ENCODE data around the gene ARSI.

ARSI gene

DNA sequence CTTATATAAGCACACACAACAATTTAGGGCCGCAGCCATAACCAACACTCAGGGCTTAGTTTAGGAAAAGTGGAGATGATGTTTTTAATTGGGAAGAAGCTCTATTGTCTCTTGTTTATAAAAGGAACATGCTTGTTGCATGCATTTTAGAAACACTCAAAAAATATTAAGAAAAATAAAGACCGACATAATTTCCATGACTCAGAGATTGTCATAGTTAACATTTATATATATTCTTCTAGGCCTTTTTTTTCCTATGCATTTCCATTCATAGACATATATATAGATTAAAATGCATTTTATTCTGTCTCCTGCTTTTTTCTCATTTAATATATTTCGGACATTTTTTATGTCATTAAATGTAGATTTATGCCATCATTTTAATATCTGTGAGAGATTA is 13.6 kb upstream of the ARSI start (continued):
- TF ChIP-seq, protein P1, sequence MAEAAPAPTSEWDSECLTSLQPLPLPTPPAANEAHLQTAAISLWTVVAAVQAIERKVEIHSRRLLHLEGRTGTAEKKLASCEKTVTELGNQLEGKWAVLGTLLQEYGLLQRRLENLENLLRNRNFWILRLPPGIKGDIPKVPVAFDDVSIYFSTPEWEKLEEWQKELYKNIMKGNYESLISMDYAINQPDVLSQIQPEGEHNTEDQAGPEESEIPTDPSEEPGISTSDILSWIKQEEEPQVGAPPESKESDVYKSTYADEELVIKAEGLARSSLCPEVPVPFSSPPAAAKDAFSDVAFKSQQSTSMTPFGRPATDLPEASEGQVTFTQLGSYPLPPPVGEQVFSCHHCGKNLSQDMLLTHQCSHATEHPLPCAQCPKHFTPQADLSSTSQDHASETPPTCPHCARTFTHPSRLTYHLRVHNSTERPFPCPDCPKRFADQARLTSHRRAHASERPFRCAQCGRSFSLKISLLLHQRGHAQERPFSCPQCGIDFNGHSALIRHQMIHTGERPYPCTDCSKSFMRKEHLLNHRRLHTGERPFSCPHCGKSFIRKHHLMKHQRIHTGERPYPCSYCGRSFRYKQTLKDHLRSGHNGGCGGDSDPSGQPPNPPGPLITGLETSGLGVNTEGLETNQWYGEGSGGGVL (tag by site-specific recombination; IDR thresholded peaks at IDR 0.05): no peak
- TF ChIP-seq, protein P2, sequence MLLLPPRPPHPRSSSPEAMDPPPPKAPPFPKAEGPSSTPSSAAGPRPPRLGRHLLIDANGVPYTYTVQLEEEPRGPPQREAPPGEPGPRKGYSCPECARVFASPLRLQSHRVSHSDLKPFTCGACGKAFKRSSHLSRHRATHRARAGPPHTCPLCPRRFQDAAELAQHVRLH (tag by site-specific recombination; IDR thresholded peaks at IDR 0.05): no peak
- no peak for TF ChIP-seq GLIS2 (tag by site-specific recombination; IDR thresholded peaks at IDR 0.05)
- no peak for TF ChIP-seq BCL11B (tag by site-specific recombination; IDR thresholded peaks at IDR 0.05; ENCODE audit: low read depth)
- TF ChIP-seq ZNF837 (tag by site-specific recombination; IDR thresholded peaks at IDR 0.05): no peak
- TF ChIP-seq MYNN (tag by site-specific recombination; IDR thresholded peaks at IDR 0.05; ENCODE audit: borderline replicate concordance): no peak
- no peak for TF ChIP-seq FEZF1 (tag by site-specific recombination; IDR thresholded peaks at IDR 0.05)
- TF ChIP-seq, protein P3, sequence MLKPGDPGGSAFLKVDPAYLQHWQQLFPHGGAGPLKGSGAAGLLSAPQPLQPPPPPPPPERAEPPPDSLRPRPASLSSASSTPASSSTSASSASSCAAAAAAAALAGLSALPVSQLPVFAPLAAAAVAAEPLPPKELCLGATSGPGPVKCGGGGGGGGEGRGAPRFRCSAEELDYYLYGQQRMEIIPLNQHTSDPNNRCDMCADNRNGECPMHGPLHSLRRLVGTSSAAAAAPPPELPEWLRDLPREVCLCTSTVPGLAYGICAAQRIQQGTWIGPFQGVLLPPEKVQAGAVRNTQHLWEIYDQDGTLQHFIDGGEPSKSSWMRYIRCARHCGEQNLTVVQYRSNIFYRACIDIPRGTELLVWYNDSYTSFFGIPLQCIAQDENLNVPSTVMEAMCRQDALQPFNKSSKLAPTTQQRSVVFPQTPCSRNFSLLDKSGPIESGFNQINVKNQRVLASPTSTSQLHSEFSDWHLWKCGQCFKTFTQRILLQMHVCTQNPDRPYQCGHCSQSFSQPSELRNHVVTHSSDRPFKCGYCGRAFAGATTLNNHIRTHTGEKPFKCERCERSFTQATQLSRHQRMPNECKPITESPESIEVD (tag by site-specific recombination; IDR thresholded peaks at IDR 0.05): no peak
- TF ChIP-seq, protein P4, sequence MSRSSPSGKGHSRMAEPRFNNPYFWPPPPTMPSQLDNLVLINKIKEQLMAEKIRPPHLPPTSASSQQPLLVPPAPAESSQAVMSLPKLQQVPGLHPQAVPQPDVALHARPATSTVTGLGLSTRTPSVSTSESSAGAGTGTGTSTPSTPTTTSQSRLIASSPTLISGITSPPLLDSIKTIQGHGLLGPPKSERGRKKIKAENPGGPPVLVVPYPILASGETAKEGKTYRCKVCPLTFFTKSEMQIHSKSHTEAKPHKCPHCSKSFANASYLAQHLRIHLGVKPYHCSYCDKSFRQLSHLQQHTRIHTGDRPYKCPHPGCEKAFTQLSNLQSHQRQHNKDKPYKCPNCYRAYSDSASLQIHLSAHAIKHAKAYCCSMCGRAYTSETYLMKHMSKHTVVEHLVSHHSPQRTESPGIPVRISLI (tag by site-specific recombination; IDR thresholded peaks at IDR 0.05): no peak

DNA sequence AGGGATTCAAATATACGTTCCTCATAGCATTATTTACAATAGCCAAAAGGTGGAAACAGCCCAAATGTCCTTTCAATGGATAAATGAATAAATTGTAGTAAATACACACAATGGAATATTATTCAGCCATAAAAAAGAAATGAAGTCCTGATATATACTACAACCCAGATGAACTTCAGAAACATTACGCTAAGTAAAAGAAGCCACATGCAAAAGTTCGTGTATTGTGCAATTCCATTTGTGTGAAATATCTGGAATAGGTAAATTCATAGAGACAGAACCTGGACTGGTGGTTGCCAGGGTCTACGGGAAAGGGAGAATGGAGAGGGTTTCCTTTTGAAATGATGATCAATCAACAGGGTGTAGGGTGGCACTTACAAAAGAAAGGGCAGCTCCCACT is 12.5 kb upstream of the ARSI start:
- Histone ChIP-seq H3K4me3 (ENCODE audit: low read depth, low read length) (no peak overlapping the region), H3K27ac (ENCODE audit: extremely low read depth, low read depth, low read length) (no peak overlapping the region), H3K4me1 (ENCODE audit: control insufficient read depth, insufficient read depth, low read length) (peaks cover 6% of the 10 kb centered on the region), H3K9me3 (ENCODE audit: control insufficient read depth, insufficient read depth, low read depth, low read length) (no peaks in the 10 kb centered on the region), H3K36me3 (ENCODE audit: control insufficient read depth in 2 of 2, insufficient read depth in 1 of 2, low read length in 2 of 2) (no peaks in the 10 kb centered on the region)
- ChIA-PET POLR2A (no interaction called here), CTCF (interaction anchor here (0.7 kb wide), 1 partner anchor 330 kb away, joined by 4 read pairs; no protein-coding TSS in a partner anchor)
- no peak for TF ChIP-seq ZNF623 (tag by site-specific recombination; IDR thresholded peaks at IDR 0.05)
- peak; percentile 61 for TF ChIP-seq ZNF146 (tag by site-specific recombination; IDR thresholded peaks at IDR 0.05)
- TF ChIP-seq ZNF624 (tag by site-specific recombination; IDR thresholded peaks at IDR 0.05): no peak
- no peak for TF ChIP-seq ZNF521 (tag by site-specific recombination; IDR thresholded peaks at IDR 0.05)

DNA sequence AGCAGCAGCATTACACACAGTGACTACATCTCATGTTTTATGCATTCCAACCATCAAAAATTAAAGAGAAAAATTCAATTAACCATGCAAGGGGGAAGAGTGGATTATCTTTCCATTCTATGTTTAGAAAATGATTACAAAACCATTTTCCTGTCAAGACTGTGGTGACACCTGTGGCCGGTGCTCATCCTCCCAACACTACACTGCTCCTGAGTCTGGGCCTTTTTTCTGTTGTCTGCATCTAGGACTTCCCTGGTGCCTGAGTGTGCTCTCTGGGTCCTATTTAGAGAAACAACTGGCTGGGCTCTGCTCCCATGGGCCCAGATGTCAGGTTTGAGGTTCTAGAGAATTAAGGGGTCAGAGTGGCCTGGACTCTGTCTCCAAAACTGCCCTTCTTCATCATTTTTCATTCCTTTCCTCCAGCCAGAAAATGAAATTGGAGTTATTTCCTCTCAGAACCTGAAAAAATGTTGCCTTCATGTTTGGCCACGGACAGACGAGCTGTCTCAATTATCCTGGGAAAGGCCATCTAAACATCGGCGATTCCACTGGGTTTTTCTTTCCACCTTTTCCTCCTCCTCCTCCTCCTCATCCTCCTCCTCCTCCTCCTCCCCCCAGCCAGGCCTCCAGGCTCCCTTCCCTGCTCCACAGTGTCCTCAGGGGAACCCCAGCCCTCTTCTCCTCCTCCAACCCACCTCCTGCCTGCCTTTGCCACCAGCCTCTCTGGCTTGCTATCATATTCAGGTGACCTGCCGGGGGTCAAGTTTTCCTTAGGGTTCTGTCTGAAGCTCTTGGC is 11.4 kb upstream of the ARSI start:
- no peak overlapping the region for H3K4me3 ChIP-seq (ENCODE audit: low read depth, low read length)
- peaks cover 5% of the 10 kb centered on the region for H3K4me1 ChIP-seq (ENCODE audit: control insufficient read depth, insufficient read depth, low read length)
- H3K27ac ChIP-seq (ENCODE audit: extremely low read depth, low read depth, low read length): no peak overlapping the region
- no peaks in the 10 kb centered on the region for H3K9me3 ChIP-seq (ENCODE audit: control insufficient read depth, insufficient read depth, low read depth, low read length)
- CTCF ChIA-PET: interaction anchor here (0.6 kb wide), 1 partner anchor 89 kb away, joined by 3 read pairs; no protein-coding TSS in a partner anchor
- H3K36me3 ChIP-seq (ENCODE audit: control insufficient read depth in 2 of 2, insufficient read depth in 1 of 2, low read length in 2 of 2): no peaks in the 10 kb centered on the region
- POLR2A ChIA-PET: no interaction called here
- TF ChIP-seq ZNF623 (tag by site-specific recombination; IDR thresholded peaks at IDR 0.05) (no peak), ZNF202 (tag by site-specific recombination; IDR thresholded peaks at IDR 0.05; ENCODE audit: borderline replicate concordance) (no peak), ZNF324 (tag by site-specific recombination; IDR thresholded peaks at IDR 0.05) (no peak), EGR2 (tag by site-specific recombination; IDR thresholded peaks at IDR 0.05; ENCODE audit: low read depth) (peak; percentile 59)
- TF ChIP-seq, protein P5, sequence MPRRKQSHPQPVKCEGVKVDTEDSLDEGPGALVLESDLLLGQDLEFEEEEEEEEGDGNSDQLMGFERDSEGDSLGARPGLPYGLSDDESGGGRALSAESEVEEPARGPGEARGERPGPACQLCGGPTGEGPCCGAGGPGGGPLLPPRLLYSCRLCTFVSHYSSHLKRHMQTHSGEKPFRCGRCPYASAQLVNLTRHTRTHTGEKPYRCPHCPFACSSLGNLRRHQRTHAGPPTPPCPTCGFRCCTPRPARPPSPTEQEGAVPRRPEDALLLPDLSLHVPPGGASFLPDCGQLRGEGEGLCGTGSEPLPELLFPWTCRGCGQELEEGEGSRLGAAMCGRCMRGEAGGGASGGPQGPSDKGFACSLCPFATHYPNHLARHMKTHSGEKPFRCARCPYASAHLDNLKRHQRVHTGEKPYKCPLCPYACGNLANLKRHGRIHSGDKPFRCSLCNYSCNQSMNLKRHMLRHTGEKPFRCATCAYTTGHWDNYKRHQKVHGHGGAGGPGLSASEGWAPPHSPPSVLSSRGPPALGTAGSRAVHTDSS (tag by site-specific recombination; IDR thresholded peaks at IDR 0.05): peak; percentile 60
- TF ChIP-seq, protein P6, sequence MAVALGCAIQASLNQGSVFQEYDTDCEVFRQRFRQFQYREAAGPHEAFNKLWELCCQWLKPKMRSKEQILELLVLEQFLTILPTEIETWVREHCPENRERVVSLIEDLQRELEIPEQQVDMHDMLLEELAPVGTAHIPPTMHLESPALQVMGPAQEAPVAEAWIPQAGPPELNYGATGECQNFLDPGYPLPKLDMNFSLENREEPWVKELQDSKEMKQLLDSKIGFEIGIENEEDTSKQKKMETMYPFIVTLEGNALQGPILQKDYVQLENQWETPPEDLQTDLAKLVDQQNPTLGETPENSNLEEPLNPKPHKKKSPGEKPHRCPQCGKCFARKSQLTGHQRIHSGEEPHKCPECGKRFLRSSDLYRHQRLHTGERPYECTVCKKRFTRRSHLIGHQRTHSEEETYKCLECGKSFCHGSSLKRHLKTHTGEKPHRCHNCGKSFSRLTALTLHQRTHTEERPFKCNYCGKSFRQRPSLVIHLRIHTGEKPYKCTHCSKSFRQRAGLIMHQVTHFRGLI (tag by site-specific recombination; IDR thresholded peaks at IDR 0.05): peak; percentile 84
- TF ChIP-seq, protein P7, sequence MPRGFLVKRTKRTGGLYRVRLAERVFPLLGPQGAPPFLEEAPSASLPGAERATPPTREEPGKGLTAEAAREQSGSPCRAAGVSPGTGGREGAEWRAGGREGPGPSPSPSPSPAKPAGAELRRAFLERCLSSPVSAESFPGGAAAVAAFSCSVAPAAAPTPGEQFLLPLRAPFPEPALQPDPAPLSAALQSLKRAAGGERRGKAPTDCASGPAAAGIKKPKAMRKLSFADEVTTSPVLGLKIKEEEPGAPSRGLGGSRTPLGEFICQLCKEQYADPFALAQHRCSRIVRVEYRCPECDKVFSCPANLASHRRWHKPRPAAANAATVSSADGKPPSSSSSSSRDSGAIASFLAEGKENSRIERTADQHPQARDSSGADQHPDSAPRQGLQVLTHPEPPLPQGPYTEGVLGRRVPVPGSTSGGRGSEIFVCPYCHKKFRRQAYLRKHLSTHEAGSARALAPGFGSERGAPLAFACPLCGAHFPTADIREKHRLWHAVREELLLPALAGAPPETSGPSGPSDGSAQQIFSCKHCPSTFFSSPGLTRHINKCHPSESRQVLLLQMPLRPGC (tag by site-specific recombination; IDR thresholded peaks at IDR 0.05): no peak
- TF ChIP-seq, protein P8, sequence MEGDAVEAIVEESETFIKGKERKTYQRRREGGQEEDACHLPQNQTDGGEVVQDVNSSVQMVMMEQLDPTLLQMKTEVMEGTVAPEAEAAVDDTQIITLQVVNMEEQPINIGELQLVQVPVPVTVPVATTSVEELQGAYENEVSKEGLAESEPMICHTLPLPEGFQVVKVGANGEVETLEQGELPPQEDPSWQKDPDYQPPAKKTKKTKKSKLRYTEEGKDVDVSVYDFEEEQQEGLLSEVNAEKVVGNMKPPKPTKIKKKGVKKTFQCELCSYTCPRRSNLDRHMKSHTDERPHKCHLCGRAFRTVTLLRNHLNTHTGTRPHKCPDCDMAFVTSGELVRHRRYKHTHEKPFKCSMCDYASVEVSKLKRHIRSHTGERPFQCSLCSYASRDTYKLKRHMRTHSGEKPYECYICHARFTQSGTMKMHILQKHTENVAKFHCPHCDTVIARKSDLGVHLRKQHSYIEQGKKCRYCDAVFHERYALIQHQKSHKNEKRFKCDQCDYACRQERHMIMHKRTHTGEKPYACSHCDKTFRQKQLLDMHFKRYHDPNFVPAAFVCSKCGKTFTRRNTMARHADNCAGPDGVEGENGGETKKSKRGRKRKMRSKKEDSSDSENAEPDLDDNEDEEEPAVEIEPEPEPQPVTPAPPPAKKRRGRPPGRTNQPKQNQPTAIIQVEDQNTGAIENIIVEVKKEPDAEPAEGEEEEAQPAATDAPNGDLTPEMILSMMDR (tag by site-specific recombination; IDR thresholded peaks at IDR 0.05): no peak

All from HEK293 (cell line).